HG02798 (cell line): ENCODE measurements around the gene DCAF8L2.
"Not testable (repeated sequence)": the region's sequence is repeated elsewhere in the genome, so short reads cannot be mapped to it uniquely, and the experiment has no call there.

Experiments
- ATAC-seq: cut with Tn5 transposase; IDR thresholded peaks from one replicate; pipeline ENCODE4 v1.9.1; 2021; ENCODE audit warnings: mild to moderate bottlenecking; ENCODE audit not compliant: unreplicated experiment, poor library complexity

DCAF8L2 gene

DNA sequence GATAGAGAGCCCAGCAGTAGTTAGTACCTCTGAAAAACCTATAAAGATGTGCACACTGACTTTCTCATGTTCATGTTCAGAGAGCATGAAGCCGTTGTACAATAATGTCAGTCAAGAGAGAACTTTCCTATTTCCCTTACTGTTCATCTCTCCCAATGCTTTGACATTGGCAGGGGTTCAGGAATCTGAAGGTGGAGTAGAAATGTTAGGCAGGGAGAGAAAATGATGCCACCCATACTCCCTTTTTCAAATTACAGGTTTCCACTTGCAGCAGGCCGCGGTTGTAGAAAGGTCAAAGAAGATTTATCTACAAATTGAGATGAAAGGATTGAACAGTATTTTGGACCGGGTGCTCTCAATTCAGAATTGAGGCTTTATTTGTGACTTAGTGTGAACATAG, 84.3 kb downstream of the DCAF8L2 start:
- no peak for ATAC-seq

DNA sequence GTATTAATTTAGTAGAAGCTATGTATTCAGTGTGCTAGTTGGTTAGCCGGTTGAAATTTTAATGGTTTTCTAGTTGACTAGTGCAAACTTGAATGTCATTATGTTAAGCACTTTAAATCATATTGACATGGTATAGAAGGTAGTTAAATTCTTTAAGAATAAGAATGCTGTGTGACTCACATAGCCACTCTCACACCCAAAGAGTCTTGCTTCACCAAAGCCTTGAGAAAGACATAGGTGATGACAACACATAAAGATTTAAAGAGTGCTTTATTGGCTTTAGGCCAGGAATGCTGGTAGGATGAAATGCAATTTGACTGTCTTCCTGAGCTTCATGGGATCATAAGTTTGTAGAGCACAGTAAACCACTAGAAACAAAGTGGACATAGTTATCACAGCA, 85.3 kb downstream of the DCAF8L2 start:
- no peak for ATAC-seq

- no peak for ATAC-seq
Measured at GRCh38 chrX:27679281-27679680, 89.1 kb downstream of the DCAF8L2 start.

DNA sequence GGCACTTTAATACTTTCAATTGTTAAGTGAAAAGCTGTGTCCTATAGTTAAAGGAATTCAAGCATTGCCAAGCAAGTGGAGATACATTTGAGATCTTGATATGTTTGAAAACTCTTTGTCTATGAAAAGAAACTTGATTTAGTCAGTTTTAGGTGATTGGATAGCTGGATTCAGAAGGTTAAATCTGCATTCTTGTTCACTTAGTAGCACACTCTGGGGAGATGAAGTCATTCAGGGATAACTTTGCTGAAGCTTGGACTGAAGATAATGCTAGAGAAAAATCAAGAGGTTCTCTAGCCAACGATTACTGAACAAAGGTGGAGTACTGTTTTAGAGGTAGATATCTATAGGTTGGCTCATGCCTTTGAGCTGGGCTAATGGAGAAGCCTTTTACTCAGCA, 90.6 kb downstream of the DCAF8L2 start:
- no peak for ATAC-seq

DNA sequence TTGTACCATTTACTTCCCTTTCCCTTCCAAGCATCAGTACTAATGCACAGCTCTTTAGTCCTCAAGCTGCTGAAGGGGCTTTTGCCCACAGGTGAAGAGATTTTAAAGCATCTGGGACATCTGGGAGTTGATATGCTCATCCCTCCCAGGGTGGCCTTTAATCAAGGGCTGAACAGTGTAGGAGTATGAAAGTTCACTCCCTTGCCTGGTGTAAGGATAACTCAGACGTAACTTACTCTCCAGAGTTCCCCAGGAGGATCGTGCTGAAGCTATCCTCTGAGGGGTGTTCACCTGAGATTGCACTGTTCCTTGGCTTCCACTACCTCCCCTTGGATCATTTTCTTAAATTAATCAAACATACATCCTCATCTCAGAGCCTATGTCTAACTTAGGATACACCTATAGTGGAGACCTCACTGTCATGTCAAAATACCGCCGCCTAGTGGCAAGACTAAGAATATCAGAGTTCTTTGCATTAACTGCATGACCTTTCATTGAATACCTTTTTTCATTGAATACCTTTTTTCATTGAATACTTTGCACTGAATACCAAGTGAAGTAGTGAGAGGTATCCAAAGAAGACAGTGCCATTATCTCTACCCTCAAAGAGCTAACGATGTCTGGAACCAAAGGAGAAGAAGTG, 93.5 kb downstream of the DCAF8L2 start:
- not testable (repeated sequence) for ATAC-seq

DNA sequence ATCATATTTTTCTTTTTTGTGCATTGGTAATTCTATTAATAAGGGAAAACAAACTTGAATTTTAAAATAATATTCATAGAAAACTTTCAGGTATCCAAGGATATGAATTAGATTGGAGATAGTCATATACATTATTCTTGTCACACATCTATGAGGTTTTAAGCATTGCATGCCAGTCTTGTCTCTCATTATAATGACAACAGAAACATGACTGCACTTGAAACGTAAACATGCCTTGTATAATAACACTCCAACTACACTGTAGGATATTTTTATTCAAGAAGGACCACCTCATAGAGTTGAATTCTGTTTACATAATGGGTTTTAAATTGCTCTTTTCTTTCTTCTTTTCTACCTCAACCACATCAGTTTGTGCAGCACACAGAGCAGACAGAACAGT, 104.5 kb downstream of the DCAF8L2 start:
- no peak for ATAC-seq

GRCh38 chrX:27706526-27706925, 116.4 kb downstream of the DCAF8L2 start:
- no peak for ATAC-seq

GRCh38 chrX:27715610-27716009, 125.5 kb downstream of the DCAF8L2 start:
- ATAC-seq: no peak

GRCh38 chrX:27728291-27728690, 138.1 kb downstream of the DCAF8L2 start:
- no peak for ATAC-seq

DNA sequence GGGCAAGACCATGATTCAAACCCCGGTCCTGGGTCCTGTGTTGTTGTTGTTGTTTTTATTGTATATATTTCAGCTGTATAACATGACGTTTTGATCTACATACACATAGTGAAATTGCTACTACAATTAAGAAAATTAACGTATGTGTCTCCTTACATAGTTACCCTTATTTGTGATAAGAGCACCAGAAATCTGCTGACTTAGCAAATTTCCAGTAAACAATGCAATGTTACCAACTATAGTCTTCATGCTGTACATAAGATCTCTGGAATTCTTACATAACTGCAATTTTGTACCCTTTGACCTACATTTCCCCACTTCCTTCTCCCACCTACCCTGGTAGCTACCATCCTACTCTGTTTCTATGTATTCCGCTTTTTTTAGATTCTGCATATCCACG, 141.8 kb downstream of the DCAF8L2 start:
- no peak for ATAC-seq

- no peak for ATAC-seq
Measured at GRCh38 chrX:27735914-27736313, 145.8 kb downstream of the DCAF8L2 start.

GRCh38 chrX:27740933-27741332, 150.8 kb downstream of the DCAF8L2 start:
- no peak for ATAC-seq

DNA sequence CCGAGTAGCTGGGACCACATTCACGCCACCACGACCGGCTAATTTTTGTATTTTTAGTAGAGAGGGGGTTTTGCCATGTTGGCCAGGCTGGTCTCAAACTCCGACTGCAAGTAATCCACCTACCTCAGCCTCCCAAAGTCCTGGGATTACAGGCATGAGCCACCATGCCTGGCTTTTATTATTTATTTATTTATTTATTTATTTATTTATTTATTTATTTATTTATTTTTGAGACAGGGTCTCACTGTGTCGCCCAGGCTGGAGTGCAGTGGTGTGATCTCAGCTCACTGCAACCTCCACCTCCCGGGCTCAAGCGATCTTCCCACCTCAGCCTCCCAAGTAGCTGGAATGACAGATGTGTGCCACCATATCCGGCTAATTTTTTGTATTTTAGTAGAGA, 153.4 kb downstream of the DCAF8L2 start:
- ATAC-seq: not testable (repeated sequence)

- no peak for ATAC-seq
Measured at GRCh38 chrX:27746516-27746915, 156.4 kb downstream of the DCAF8L2 start.

DNA sequence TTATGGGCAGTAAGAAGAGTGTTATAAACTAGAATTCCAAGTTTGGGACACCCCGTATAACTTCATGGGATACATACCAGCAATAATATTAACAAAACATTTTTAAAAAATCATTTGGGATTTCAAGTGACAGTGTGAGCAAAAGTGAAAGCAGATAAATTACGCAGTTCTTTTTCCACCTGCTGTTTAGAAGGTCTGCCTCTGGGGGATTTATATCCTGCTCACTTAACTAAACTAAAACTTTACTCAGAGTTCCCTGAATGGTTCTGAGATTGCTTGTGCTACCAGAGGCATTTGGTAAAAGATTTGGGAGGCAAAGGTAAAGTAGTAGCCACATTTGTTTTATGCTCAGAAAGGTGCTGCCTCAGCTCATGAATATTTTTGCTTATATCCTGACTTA, 160.2 kb downstream of the DCAF8L2 start:
- not testable (repeated sequence) for ATAC-seq

GRCh38 chrX:27751976-27752375, 161.8 kb downstream of the DCAF8L2 start:
- ATAC-seq: no peak

DNA sequence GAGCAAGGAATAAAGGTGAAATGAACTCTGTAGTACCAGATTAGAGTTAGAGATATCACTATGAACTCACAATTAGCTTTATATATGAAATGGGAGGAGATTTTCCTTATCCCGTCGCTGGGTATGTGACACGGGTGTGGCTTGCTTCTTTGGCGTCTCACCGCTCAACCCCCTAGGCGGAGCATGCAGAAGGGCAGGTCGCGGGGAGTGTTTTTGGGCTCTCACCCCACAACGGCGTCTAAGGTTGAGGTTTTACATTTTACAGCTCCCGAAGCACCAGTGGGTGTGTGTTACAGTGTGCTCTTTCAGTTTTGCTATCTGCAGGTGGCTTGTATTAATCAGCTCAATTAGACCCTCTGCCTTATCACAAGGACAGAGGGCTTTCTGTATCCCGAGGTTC, 175.6 kb downstream of the DCAF8L2 start:
- no peak for ATAC-seq

DNA sequence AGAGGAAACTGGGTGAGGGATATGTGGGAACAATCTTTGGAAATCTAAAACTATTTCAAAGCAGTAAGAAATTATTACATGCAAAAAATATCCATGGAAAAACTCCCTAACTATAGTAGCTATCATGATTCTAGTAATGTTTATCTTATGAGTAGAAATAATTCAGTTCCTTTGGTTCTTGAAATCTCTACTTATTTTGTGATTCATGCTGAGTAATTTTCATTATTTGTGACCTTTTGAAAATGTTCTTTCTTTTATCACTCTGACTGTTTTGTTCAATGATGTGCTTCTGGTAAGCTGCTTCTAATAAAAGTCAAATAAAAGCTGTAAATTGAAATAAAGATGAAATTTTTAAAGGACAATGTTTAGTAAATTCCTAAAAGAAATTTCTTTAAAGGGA, 177.2 kb downstream of the DCAF8L2 start:
- no peak for ATAC-seq

GRCh38 chrX:27775984-27776383, 185.8 kb downstream of the DCAF8L2 start:
- ATAC-seq: no peak

DNA sequence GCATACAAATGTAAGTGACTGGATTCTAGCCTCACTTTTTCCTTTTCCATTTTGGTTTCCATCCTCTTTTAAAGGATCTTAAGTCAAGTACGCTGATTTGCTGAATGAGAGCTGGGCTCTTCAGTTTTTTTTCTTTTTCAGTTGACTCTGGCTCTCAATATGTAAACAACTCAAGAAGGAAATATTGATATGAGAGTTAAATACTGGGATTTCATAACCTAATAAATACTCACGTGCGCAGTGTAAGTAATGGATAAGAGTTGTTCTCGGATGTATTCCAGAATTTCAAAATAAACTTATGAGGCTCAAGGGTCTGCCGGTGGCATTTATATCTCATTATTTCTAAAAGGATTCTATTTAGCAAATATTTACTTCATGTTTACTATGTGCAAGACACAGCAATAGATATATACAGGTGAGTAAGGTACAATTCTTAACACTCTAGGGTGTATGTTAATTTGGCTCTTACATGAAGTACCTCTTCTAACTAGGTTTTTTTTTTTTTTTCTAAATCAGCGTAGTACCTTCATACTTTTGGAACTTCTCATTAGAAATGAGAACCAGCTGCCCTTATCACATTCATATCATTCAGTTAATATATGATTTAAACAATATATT, 206.6 kb downstream of the DCAF8L2 start:
- no peak for ATAC-seq

- ATAC-seq: no peak
Measured at GRCh38 chrX:27797575-27797974, 207.4 kb downstream of the DCAF8L2 start.
